DOHH2 (cell line): Measurements from ENCODE around the gene LSM2.

Experiments
- CTCF ChIP-seq: fragments of 200-600 bp; sonication (generic); IDR thresholded peaks from one replicate; pipeline ENCODE4 v1.5.1; 2014; ENCODE audit warnings: antibody characterized with exemption, mild to moderate bottlenecking, low read depth, low read length; ENCODE audit not compliant: poor library complexity, severe bottlenecking
- EZH2phosphoT487 ChIP-seq: fragments of 200-600 bp; sonication (generic); IDR thresholded peaks from 2 replicates; pipeline ENCODE4 v1.6.1; 2017; ENCODE audit warnings: borderline replicate concordance, mild to moderate bottlenecking, antibody characterized with exemption, low read length, moderate library complexity, mixed read lengths

DNA sequence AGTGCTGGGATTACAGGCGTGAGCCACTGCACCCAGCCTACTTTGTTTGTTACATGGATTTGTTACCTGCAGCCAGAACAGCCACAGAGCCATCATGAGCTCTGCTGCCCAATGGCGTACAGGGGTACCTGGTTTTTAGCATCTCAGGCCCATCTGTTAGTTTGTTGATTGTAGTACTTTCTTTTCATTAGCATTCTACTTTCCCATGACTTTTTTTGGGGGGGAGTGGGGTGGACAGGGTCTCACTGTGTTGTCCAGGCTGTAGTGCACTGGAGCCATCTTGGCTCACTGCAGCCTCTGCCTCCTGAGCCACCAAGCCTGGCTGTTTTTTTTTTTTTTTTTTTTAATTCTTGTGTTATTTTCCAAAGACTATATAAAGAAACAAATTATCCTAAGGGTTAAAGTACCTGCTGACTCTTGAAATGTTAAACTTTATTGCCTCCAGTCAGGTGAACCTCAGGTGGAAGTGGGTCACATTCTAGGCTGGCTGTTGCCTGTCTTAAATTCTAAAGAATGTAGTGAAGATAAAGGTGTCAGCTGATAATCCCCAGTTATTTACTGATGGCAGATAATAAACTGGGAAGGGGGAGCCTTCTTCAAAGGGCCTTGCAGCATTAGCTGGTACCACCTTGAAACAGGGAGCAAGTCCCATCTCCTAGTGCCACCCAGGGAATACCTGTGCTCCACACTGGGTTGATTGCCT, 40.7 kb upstream of the LSM2 start:
- no peak for TF ChIP-seq CTCF
- TF ChIP-seq EZH2phosphoT487: no peak
